HEK293 (cell line): ENCODE data around the gene SLC37A2.
"Not testable (repeated sequence)": the region's sequence is repeated elsewhere in the genome, so short reads cannot be mapped to it uniquely, and the experiment has no call there.

Source experiments
- CTCF ChIA-PET: fragments of 350-600 bp; formaldehyde crosslinking; extraction: SDS; loops from one replicate; lab custom pipeline; 2021; ENCODE audit warnings: antibody characterized with exemption; lab: Yijun Ruan, JAX
- POLR2A ChIA-PET: fragments of 300-600 bp; formaldehyde crosslinking; extraction: SDS; loops from one replicate; lab custom pipeline; 2020; ENCODE audit warnings: antibody characterized with exemption, inconsistent platforms; lab: Yijun Ruan, JAX
- H3K27ac ChIP-seq: fragments of 200-500 bp; sonication (Bioruptor generic); 2 replicates; pipeline ENCODE4 v1.5.1; 2014; ENCODE audit warnings: low read depth, low read length, control low read depth, inconsistent platforms; ENCODE audit errors: extremely low read depth
- H3K36me3 ChIP-seq, 2 experiments: fragments of 200-500 bp in 1 of 2; sonication (Bioruptor generic) in 1 of 2; 1 replicate in 1 of 2; 2 replicates in 1 of 2; pipeline ENCODE4 v1.5.1; 2014 to 2017; ENCODE audit warnings: inconsistent platforms in 2 of 2, low read length in 2 of 2; ENCODE audit not compliant: control insufficient read depth in 2 of 2, insufficient read depth in 1 of 2
- H3K4me1 ChIP-seq: fragments of 200-500 bp; sonication (Bioruptor generic); 2 replicates; pipeline ENCODE4 v1.5.1; 2014; ENCODE audit warnings: mild to moderate bottlenecking, low read length, inconsistent platforms; ENCODE audit not compliant: control insufficient read depth, insufficient read depth
- H3K4me3 ChIP-seq: 2 replicates; pipeline ENCODE4 v1.5.1; 2011; ENCODE audit warnings: low read depth, mild to moderate bottlenecking, control low read depth, low read length, moderate library complexity
- H3K9me3 ChIP-seq: fragments of 200-500 bp; sonication (Bioruptor generic); 2 replicates; pipeline ENCODE4 v1.5.1; 2014; ENCODE audit warnings: low read depth, low read length, inconsistent platforms; ENCODE audit not compliant: control insufficient read depth, insufficient read depth
- KLF9 ChIP-seq: fragments of 450-650 bp; formaldehyde crosslinking; IDR thresholded peaks from 2 replicates; pipeline ENCODE4 v1.5.1; 2016; ENCODE audit warnings: missing biosample characterization, missing genetic modification characterization, low read depth
- MZF1 ChIP-seq: fragments of 450-650 bp; formaldehyde crosslinking; IDR thresholded peaks from 2 replicates; pipeline ENCODE4 v1.5.1; 2017; ENCODE audit warnings: missing biosample characterization, missing genetic modification characterization, borderline replicate concordance
- OSR2 ChIP-seq: fragments of 450-650 bp; formaldehyde crosslinking; IDR thresholded peaks from 2 replicates; pipeline ENCODE4 v1.5.1; 2016; ENCODE audit warnings: missing biosample characterization, missing genetic modification characterization
- WT1 ChIP-seq: fragments of 450-650 bp; formaldehyde crosslinking; IDR thresholded peaks from 2 replicates; pipeline ENCODE4 v1.5.1; 2016; ENCODE audit warnings: missing biosample characterization, missing genetic modification characterization
- ZBTB44 ChIP-seq: fragments of 450-650 bp; IDR thresholded peaks from 2 replicates; pipeline ENCODE4 v1.5.1; 2018; ENCODE audit warnings: missing biosample characterization, mild to moderate bottlenecking, missing genetic modification characterization
- ZFP37 ChIP-seq: fragments of 450-650 bp; formaldehyde crosslinking; IDR thresholded peaks from 2 replicates; pipeline ENCODE4 v1.5.1; 2016; ENCODE audit warnings: missing biosample characterization, missing genetic modification characterization
- ZNF138 ChIP-seq: fragments of 450-650 bp; formaldehyde crosslinking; IDR thresholded peaks from 2 replicates; pipeline ENCODE4 v1.5.1; 2016; ENCODE audit warnings: missing biosample characterization, missing genetic modification characterization, borderline replicate concordance
- ZNF354C ChIP-seq: fragments of 450-650 bp; formaldehyde crosslinking; IDR thresholded peaks from 2 replicates; pipeline ENCODE4 v1.5.1; 2016; ENCODE audit warnings: missing biosample characterization, missing genetic modification characterization, low read depth, borderline replicate concordance
- ZNF37A ChIP-seq: fragments of 450-650 bp; IDR thresholded peaks from 2 replicates; pipeline ENCODE4 v1.5.1; 2018; ENCODE audit warnings: missing biosample characterization, missing genetic modification characterization
- ZNF426 ChIP-seq: fragments of 450-650 bp; formaldehyde crosslinking; IDR thresholded peaks from 2 replicates; pipeline ENCODE4 v1.5.1; 2017; ENCODE audit warnings: missing biosample characterization, missing genetic modification characterization, mild to moderate bottlenecking, inconsistent platforms, moderate library complexity
- ZNF449 ChIP-seq: fragments of 450-650 bp; formaldehyde crosslinking; IDR thresholded peaks from 2 replicates; pipeline ENCODE4 v1.5.1; 2017; ENCODE audit warnings: missing biosample characterization, mild to moderate bottlenecking, missing genetic modification characterization, moderate library complexity
- ZNF529 ChIP-seq: fragments of 450-650 bp; formaldehyde crosslinking; IDR thresholded peaks from 2 replicates; pipeline ENCODE4 v1.5.1; 2017; ENCODE audit warnings: missing genetic modification characterization, missing biosample characterization; ENCODE audit not compliant: insufficient replicate concordance
- ZNF548 ChIP-seq: fragments of 450-650 bp; formaldehyde crosslinking; IDR thresholded peaks from 2 replicates; pipeline ENCODE4 v1.5.1; 2016; ENCODE audit warnings: missing biosample characterization, missing genetic modification characterization
- ZNF549 ChIP-seq: fragments of 450-650 bp; IDR thresholded peaks from 2 replicates; pipeline ENCODE4 v1.5.1; 2018; ENCODE audit warnings: missing biosample characterization, missing genetic modification characterization, mild to moderate bottlenecking, inconsistent platforms, moderate library complexity
- ZNF837 ChIP-seq: fragments of 450-650 bp; formaldehyde crosslinking; IDR thresholded peaks from 2 replicates; pipeline ENCODE4 v1.5.1; 2016; ENCODE audit warnings: missing biosample characterization, missing genetic modification characterization
- ZSCAN16 ChIP-seq: fragments of 450-650 bp; formaldehyde crosslinking; IDR thresholded peaks from 2 replicates; pipeline ENCODE4 v1.5.1; 2016; ENCODE audit warnings: missing biosample characterization, missing genetic modification characterization
- TF ChIP-seq, protein P1 (sequence below): fragments of 450-650 bp; formaldehyde crosslinking; IDR thresholded peaks from 2 replicates; pipeline ENCODE4 v1.5.1; 2017; ENCODE audit warnings: missing biosample characterization, missing genetic modification characterization

Gene SLC37A2

GRCh38 chr11:125088576-125089455 is 25.7 kb downstream of the SLC37A2 start:
- H3K36me3 ChIP-seq, result peaks cover 0 to 13% of the 10 kb centered on the region in 2 experiments; a peak in 1 of 3 replicates
- ChIA-PET POLR2A (no interaction called here), CTCF (interaction anchor here (0.6 to 6.5 kb wide), 6 partner anchors 258 to 696 kb away, joined by 3 to 81 read pairs (median 4); no protein-coding TSS in a partner anchor)

DNA sequence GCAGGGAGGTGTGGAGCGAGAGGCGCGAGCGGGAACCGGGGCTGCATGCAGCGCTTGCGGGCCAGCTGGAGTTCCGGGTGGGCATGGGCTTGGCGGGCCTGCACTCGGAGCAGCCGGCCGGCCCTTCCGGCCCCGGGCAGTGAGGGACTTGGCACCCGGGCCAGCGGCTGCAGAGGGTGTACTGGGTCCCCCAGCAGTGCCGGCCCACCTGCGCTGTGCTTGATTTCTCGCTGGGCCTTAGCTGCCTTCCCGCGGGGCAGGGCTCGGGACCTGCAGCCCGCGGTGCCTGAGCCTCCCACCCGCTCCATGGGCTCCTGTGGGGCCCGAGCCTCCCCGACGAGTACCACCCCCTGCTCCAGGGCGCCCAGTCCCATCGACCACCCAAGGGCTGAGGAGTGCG is 26.4 kb downstream of the SLC37A2 start:
- POLR2A ChIA-PET, H3K4me1 ChIP-seq, H3K9me3 ChIP-seq, H3K4me3 ChIP-seq, H3K27ac ChIP-seq: not testable (repeated sequence)
- CTCF ChIA-PET, result interaction anchor here (0.6 to 6.5 kb wide), 7 partner anchors 10 to 350 kb away, joined by 3 to 81 read pairs (median 27); no protein-coding TSS in a partner anchor
- H3K36me3 ChIP-seq, result peaks cover 0 to 11% of the 10 kb centered on the region in 2 experiments; a peak in 1 of 3 replicates

More at GRCh38 chr11:125088576-125089455, 25.7 kb downstream of the SLC37A2 start:
- Histone ChIP-seq H3K4me3 (no peak overlapping the region), H3K9me3 (no peaks in the 10 kb centered on the region), H3K4me1 (no peaks in the 10 kb centered on the region), H3K27ac (no peak overlapping the region)
- TF ChIP-seq ZNF529 (tag by site-specific recombination) (no peak), ZNF549 (tag by site-specific recombination) (no peak), ZNF426 (tag by site-specific recombination) (no peak), WT1 (tag by site-specific recombination) (no peak), ZBTB44 (tag by site-specific recombination) (no peak), ZNF837 (tag by site-specific recombination) (no peak), KLF9 (tag by site-specific recombination) (no peak), ZNF548 (tag by site-specific recombination) (no peak), ZSCAN16 (tag by site-specific recombination) (no peak), ZNF37A (tag by site-specific recombination) (no peak), ZFP37 (tag by site-specific recombination) (no peak)
- TF ChIP-seq, protein P1, sequence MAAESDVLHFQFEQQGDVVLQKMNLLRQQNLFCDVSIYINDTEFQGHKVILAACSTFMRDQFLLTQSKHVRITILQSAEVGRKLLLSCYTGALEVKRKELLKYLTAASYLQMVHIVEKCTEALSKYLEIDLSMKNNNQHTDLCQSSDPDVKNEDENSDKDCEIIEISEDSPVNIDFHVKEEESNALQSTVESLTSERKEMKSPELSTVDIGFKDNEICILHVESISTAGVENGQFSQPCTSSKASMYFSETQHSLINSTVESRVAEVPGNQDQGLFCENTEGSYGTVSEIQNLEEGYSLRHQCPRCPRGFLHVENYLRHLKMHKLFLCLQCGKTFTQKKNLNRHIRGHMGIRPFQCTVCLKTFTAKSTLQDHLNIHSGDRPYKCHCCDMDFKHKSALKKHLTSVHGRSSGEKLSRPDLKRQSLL (tag by site-specific recombination), result no peak

DNA sequence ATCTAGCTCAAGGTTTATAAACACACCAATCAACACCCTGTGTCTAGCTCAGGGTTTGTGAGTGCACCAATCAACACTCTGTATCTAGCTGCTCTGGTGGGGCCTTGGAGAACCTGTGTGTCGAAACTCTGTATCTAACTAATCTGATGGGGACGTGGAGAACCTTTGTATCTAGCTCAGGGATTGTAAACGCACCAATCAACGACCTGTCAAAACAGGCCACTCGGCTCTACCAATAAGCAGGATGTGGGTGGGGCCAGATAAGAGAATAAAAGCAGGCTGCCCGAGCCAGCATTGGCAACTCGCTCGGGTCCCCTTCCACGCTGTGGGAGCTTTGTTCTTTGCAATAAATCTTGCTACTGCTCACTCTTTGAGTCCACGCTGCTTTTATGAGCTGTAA is 27.0 kb downstream of the SLC37A2 start:
- not testable (repeated sequence) for H3K9me3 ChIP-seq, H3K4me1 ChIP-seq, H3K27ac ChIP-seq, H3K4me3 ChIP-seq
- POLR2A ChIA-PET, result interaction anchor here (1.0 kb wide), 1 partner anchor 21 kb away, joined by 3 read pairs; the partner anchor contains the start of gene TMEM218
- H3K36me3 ChIP-seq, result peaks cover 0 to 11% of the 10 kb centered on the region in 2 experiments; a peak in 1 of 3 replicates
- CTCF ChIA-PET, result interaction anchor here (0.6 to 6.5 kb wide), 18 partner anchors 11 to 349 kb away, joined by 3 to 83 read pairs (median 5); partner anchors contain the start of gene TMEM218

- ChIA-PET POLR2A (interaction anchor here (1.0 to 1.3 kb wide), 2 partner anchors 21 kb away, joined by 3 to 4 read pairs; partner anchors contain the start of gene TMEM218), CTCF (interaction anchor here (0.6 to 6.5 kb wide), 49 partner anchors 8 to 537 kb away, joined by 3 to 83 read pairs (median 5); partner anchors contain the start of genes CCDC15 and TMEM218)
- Histone ChIP-seq H3K4me1 (no peaks in the 10 kb centered on the region), H3K9me3 (no peaks in the 10 kb centered on the region), H3K4me3 (no peak overlapping the region), H3K27ac (no peak overlapping the region), H3K36me3 (peaks cover 0 to 6% of the 10 kb centered on the region in 2 experiments; a peak in 1 of 3 replicates)
- TF ChIP-seq OSR2 (tag by site-specific recombination) (no peak), ZNF354C (tag by site-specific recombination) (no peak), MZF1 (no peak), ZNF138 (tag by site-specific recombination) (no peak), ZNF37A (tag by site-specific recombination) (no peak), ZNF449 (tag by site-specific recombination) (no peak)
Observed at GRCh38 chr11:125090816-125091215, 27.7 kb downstream of the SLC37A2 start.
